Activated CD8-positive, alpha-beta memory T cell treated with anti-CD3 and anti-CD28 coated beads, Interleukin-2, amount 50 U/mL, for 1 hour (primary cell): ENCODE data around the gene RNASET2.
"Not testable (repeated sequence)": the region's sequence is repeated elsewhere in the genome, so short reads cannot be mapped to it uniquely, and the experiment has no call there.

Source experiments
- DNase-seq: peaks from one replicate; pipeline ENCODE4 v3.0.0-alpha.2; 2020; ENCODE audit errors: extremely low read depth

The RNASET2 gene

DNA sequence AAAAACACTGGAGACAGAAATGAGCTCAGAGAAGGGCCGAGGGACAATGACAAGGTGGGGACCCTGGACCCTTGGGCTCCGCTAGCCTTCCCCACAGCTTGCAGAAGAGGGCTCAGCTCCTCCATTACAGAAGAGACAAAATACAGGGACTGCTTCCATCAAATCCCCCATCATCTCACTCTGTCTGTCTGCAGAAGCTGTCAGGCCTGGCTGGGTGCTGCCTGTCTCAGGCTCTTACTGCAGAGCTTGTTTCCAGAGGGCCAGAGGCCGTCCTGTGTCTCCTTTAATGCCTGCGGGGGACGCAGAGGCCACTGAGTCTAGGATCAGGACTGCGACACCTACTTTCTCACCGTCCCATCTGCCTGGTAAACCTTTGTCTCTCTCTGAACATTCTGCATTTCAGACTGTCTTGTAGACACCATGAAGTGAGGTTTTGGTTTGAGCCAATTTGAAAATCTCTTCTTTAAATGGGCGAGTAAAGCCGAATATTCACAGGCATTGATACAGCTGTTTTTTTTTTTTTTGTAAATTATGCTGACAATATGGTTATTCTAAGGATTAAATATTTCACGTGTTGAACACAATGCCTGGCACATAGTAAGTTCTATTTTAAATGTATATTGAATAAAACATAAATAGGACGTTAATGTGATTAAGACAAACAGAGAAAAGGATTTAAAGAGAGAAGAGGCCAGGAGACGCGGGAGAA lies 28.3 kb downstream of the RNASET2 start:
- no peak for DNase-seq

DNA sequence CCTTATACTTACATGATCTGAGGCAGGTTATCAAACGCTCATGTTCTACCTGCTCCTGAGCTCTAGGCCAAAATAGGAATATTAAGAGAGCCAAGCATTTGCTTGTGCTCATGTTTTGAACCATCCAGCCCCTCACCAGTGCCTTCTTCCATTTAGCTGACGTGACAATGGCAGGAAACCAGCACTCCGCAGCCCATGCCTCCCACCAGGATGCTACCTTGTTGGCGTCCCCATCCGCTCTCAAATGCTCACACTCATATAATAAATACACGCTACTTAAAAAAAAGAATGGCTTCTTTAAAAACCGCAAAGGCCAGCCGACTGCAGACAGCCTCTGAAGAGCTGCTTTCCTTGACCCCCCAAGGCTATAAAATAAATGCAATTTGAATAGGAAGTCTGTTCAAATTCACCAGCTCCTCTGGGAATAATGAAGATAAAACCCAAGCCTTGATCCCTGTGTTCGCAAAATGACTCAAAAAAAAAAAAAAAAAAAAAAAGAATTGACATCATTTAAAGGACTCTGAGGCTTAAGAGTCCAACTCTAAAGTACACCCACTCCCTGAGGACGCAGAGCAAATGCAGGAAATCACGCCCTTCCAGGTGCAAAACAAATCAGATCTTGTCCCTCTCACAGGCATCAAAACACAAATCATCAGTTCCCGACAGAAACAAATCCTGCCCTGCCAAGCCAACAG lies 29.0 kb downstream of the RNASET2 start:
- DNase-seq, result no peak

DNA sequence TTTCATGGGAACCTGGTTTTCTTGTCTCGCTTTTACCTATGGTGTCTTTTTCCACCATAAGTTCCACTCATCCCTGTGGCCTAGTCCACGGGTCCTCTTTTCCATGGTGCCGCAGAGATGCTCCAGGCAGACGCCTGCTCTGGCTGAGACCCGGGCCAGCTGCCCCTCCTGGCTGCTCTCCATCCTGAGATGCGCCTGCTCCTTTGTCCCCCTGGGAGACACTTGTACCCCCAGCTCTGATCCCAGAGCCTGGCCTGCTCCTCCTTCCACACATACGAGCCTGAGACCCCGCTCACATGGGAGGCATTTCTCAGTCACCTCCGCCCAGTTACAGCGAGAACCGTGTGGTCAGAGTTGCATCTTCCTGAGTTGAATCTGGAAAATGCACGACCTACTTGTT lies 29.6 kb downstream of the RNASET2 start:
- no peak for DNase-seq

DNA sequence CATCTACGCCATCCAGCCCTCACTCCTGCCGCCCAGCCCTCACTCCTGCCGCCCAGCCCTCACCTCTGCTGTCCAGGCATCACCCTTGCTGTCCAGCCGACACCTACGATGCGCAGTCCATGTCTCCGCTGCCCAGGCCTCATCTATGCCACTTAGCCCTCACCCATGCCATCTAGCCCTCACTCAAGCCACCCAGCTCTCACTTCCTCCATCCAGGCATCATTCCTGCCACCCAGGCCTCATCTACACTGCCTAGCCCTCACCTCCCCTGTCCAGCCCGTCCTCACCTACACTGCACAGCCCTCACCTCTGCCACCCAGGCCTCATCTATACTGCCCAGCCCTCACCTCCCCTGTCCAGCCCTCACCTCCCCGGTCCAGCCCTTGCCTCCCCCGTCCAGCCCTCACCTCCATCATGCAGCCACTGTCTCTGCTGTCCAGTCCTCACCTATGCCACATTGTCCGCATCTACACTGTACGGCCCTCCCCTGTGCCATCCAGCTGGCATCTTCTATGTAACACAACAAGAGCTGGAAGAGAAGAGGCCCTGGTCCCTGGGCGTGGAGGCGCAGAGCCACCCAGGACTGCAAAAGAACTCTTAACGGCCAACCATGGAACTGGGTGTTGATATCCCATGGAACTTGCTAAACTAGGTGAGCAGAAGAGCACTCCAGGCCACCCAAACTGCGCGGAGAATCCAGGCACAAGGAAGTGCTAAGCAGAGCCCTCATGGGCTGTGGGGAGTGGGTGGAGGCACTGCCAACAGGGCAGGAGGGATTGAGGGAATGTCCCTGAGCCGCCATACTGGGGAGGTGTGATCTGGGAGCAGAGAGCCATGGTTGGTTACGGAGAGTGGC lies 31.0 kb downstream of the RNASET2 start:
- no peak for DNase-seq

DNA sequence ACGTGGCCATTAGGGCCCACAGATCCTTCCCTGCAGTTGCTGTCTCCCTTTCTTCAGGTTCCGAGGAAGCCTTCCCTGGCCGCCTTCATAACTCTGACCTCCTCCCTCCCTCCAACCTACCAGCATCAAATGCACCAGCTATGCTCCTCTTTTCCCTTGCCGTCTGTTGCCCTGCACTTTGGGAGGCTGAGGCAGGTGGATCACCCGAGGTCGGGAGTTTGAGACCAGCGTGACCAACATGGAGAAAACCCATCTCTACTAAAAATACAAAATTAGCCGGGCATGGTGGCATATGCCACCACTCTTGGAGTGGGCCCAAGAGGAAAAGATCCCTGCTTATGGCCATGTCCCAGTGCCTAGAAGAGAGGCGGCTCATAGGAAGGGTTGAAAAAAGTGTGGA lies 31.8 kb downstream of the RNASET2 start:
- no peak for DNase-seq

DNA sequence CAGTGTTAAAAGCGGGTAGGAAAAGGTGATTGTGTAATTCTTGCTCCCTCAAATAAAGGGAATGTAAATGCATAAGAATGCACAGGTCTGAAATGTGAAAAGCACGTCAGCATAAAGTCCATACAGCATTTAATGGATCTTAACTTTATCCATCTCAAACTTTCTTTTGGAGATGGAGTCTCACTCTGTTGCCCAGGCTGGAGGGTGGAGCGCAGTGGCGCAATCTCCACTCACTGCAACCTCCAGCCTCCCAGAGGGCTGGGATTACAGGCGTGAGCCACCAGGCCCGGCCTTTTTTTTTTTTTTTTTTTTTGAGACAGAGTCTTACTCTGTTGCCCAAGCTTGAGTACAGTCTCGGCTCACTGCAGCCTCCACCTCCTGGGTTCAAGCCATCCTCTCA lies 33.4 kb downstream of the RNASET2 start:
- no peak for DNase-seq

DNA sequence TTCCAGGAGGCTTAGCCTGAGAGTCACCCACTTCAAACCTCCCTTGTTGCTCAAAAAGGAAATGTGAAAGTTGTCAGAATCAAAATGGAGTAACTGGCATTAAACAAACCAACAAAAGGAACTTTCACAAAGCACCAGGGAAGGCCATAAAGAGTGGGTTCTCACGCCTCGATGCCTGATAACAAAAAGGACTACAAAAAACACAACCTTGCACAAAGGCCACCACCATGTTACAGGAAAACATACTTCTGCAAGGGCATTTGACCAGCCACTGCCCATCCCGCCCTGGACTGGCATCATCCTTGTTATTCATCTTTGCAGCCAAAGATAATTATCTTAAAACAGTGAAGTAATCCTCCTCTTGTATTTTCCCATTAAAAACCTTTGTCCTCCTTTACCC lies 34.8 kb downstream of the RNASET2 start:
- DNase-seq, result no peak

DNA sequence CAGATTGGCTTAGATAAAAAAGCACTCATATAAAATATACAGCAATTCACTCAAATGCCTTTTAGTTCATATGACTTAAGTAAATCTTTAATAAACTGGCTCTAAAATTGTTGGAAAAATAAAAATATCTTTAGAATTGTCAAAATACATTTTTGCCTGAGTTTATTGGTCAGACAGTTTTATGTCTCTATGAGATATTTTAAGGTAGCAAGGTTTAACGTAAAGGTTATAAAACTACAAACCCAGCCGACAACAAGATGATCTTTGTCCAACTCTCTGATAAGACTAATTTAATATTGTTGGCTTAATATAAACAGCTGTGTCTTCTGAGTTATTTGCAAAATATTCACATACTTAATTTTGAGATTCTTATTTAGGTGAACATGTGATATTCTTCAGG lies 39.5 kb downstream of the RNASET2 start:
- DNase-seq, result no peak

DNA sequence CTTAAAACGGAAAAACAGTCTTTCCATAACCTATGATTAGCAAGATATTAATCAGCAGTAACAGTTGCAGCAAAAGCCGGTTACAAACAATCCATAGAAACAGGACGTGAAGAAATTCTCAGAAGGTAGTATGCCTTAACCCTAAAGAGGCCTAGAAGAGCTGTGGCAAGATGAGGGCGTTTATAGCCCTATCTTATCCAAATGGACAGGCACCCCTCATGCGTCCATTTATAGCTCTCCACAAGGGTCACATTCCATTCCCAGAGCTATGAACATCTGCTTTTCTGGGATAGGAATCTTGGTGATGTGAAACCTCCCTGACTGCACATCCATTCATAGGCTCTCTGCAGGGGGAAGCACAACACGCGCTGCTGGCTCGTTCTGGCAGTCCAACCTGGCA lies 40.9 kb downstream of the RNASET2 start:
- DNase-seq, result not testable (repeated sequence)

DNA sequence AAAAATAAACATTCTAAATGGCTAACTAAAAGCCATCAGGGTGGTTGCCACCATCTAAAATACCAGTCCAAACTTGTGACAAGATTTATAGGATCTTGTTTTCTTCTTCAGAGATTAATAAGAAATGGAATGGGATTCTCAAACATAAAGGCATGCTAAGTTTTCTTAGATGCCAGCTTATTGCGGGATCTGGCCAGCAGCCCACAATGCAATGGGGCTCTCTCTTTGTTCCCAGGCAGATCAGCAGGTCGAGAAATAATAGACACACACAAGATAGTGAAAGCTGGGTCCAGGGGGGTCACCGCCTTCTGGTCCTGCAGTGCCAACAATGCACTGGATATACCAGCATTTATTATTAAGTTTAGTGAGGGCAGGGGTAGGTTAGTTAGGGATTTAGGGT lies 41.4 kb downstream of the RNASET2 start:
- DNase-seq, result not testable (repeated sequence)

DNA sequence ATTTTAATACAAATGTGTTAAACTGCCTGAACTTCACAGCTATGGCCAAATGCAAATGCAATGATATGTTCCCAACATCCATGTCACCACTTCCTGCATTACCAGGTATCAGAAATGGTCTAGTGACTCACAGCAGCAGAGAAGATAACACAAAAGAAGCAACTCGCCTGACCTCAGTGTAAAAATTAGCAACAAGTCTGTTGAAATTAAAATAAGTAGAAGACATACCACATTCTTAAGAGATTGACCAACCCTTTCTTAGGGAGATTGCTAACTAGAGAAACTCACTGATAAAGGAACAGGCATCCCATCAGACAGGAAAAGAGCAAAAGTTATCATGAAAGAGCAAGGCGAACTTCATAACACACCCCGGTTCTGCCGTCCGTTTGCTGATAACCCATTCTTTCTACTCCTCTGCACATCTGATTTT lies 45.1 kb downstream of the RNASET2 start:
- no peak for DNase-seq

DNA sequence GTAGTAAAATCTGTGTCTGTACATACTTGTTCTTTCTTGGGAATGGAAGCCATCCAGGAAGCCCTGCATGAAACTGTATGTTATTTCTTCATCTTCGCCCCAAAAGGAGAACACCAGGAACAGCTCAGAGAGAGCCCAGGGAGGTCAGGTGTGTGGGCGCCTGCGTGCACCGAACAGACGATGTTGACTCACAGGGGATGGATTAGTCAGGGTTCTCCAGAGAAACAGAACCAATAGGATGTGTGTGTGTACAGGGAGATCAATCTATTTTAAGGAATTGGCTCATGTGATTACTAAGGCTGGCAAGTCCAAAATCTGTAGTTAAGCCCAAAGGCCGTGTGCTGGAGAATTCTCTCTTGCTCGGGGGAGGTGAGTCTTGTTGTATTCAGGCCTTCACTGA lies 45.7 kb downstream of the RNASET2 start:
- DNase-seq, result no peak

DNA sequence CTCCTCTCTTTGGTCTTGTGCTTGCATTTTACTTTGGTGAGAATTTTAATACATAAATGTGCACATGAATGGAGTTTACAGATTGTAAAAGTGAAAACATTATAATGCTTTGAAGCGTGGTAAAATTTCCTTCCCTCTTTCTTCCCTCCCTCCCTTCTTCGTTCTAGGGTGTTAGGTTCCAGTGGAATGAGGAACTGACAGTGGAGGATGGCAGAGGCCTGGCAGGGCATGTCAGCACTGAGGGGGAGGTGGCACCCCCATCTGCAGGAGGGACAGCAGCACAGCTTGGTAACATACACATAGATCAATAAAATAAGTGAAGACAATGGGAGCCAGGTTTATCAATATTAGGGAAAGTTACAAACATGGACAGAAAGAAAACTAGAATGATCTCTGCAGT lies 47.5 kb downstream of the RNASET2 start:
- no peak for DNase-seq

DNA sequence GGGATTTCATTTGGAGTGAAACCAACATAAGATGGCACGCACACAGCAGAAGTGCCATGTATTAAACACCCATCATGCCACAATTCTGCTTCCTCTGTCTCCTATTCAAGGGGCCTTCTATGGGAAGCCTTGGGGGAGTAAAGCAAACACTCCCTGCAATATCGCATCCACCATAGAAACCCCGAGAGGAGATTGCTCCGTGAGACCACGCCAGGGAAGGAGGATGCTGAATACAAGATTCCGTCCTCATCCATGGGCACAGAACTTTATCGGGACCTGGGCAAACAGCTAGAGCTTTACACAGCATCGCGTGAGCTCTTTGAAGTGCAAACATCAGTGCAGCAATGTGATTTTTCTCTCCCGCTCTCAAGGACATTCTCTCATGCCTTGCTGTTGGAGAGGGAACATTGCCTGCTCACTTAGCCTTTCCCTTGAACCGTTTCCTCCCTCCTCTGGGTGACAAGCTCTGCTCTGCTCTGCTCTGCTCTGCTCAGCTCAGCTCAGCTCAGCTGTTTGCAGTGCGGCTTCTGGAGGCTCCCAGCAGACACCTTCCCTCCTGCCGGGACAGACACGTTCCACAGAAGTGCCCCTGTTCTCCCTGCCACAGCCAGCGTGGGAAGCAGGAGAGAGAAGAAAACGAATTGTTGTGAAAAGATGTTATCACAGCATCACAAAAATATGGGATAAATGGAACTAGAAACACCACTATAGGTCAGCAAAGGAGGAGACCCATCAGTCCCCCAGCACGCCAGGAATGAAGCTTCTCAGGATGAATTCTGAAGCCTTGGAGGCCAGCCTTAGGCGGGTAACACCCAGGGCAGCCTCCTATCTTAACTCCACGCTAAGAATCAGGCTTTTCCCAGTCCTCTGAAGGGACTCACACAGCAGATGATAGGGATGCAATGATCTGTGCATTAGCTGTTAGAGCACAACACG lies 48.2 kb downstream of the RNASET2 start:
- no peak for DNase-seq

DNA sequence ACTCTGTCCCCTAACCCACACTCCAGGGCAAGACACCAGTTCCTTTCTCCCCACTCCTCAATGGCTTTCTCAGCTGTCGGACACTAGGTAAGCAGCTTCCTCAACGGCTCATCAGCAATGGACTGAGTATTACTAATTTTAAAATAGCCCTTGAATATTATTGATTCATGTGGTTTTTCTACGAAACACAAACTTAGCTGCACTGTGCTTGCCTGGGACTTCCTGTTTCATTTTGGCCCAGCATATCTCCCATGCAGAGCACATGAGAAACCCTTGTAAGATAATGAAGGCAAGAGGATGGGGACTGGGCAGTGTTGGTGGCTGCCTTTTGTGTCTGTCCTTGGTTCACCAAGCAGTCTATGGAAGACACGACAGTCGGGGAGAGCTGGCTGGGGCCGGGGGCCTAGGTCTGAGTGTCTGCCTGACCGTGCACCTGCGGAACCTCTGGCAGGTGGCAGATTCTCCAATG lies 48.9 kb downstream of the RNASET2 start:
- DNase-seq, result no peak

DNA sequence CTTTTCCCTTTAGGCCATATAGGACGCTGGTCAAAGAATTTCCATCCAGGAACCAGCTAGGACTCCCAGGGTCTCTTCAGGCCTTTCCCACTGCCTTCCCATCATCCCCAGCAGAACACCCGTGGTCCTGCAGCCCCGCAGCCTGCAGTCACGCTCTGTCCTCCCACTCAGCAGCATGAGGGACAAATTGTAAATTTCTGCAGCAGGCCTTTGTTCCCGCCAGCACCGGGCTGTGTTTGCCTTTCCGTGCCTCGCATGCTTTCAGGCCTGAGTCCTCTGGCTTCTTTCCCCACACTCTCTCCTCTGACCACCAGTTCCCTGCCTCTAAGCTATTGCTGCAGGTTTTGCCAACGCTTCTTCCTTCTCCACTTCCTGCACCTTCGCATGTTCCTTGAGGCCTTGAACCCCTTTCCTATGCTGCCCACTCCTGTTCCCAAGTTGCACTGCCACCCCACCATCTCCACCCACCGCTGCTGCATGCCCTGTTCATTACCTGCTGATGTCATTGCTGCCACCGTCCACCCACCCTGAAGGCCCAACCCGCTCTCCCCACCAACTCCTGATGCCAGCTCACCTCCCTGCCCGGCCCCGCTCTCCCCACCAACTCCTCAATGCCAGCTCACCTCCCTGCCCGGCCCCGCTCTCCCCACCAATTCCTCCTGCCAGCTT lies 49.8 kb downstream of the RNASET2 start:
- no peak for DNase-seq

DNA sequence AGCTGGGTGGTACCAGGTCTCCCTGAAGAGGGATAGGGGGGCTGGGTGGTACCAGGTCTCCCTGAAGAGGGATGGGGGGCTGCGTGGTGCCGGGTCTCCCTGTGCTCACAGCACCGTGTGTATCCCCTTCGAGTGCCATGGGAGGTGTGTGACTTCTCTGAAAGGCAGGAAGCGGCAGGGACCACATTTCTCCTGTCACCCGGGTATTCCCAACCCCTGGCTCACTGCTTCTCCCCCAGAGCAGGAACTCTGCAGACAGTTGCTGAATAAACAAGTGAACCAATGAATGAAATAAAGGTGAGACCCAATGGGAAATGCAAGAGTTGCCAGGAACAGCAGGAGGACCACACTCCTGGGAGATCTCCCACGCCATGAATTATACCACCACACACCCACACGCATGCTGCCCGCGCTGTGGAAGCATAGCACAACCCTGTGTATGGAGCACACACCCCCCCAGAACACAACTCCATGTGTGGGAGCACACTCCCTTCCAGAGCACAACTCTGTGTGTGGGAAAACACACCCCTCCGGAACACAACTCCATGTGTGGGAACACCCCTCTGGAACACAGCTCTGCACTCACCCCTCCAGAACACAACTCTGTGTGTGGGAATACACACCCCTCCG lies 50.7 kb downstream of the RNASET2 start:
- no peak for DNase-seq

DNA sequence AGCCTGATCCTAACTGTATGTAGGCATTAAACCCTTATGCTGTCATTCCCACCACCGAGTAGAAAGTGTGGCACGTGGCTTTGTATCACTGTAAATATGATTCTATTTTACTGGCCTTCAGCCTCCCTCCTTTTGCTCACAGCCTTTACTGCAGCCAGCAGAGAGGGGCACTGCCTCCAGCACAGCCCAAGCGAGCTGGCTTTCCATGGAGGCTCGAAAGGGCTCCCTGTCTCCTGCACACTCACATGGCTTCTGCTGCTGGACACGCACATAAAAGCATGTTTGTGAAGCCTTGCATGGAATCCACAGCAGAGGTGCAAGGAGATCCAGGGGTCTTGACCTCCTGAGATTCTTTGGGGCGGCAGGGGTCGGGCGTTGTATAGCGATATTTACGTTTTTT lies 51.3 kb downstream of the RNASET2 start:
- no peak for DNase-seq

DNA sequence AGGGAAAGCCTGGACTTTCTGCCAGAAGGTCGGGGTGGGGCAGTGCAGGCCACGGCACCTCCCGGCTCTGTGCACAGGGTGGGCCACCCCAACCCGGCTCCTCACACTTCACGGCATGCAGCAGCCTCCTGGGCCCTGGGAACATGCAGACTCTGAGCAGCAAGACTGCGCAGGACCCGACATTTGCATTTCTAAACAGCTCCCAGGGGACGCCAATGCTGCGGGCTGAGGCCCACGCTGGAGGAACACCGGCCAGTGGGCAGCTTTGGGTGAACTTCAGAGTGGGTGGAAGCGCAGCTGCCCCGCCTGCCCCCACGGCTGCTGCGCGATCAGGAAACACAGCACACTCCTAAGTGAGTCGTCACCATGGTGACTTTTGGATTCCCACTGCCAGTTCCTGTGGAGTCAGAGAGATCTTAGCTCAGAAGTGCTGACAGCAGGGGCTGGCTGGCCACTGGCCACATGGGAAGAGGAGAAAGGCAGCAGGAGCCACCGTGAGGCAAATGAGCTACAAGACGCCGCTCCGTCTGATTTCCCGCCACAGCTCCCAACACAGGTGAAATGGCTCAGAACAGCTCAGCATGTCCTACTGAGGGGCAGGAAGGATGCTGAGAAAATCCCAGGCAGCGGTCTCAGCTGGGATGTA lies 52.1 kb downstream of the RNASET2 start:
- no peak for DNase-seq

DNA sequence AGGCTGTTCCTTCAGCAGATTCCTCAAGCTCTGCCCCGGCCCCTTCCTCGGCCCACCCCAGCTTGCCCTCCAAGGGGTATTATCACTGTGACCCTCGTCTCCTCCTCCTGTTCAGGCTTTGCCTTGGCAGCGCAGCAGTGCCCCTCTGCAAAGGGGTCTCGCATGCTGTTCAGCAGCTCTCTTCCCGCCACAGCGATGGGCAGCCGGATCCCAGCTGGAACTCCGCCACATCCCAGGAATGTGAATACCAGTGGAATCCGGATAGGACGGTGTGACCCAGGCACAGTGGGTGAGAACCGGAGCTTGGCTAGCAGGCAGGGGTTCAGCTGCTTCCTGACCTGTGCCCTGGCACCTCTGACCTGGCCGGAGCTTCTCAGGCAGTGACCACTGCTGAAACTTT lies 52.9 kb downstream of the RNASET2 start:
- DNase-seq, result no peak
